ENCODE measurements around the gene LTC4S. TPM values are rescaled to one million over a fixed set of nuclear protein-coding genes. Genes with fewer than 3 reads are reported as not detected.

LTC4S gene
- total RNA-seq, 1 experiment from 2014 or later: 2.6 TPM

GRCh38 chr5:179819296-179820126 is 25.7 kb downstream of the LTC4S start (continued):
- peak; percentile 55; the same call in 1 of the 2 replicates for TF ChIP-seq MLX (CRISPR knock-in tag; IDR thresholded peaks at IDR 0.05)
- peak; percentile 7; the same call in 1 of the 2 replicates for TF ChIP-seq ZNF423 (CRISPR knock-in tag; IDR thresholded peaks at IDR 0.05)
- no peak for TF ChIP-seq CDX4 (CRISPR knock-in tag; IDR thresholded peaks at IDR 0.05; ENCODE audit: borderline replicate concordance)
- no peak for TF ChIP-seq NR3C1 (CRISPR knock-in tag; conservative IDR thresholded peaks at IDR 0.05; ENCODE audit: low read depth)
- no peak for TF ChIP-seq FOXK1 (CRISPR knock-in tag; IDR thresholded peaks at IDR 0.05)
- 0 out of 2 replicates have a peak, but pooled peaks have one; percentile 68 for TF ChIP-seq ZNF138 (CRISPR knock-in tag; conservative IDR thresholded peaks at IDR 0.05)
- TF ChIP-seq CREM (CRISPR knock-in tag; IDR thresholded peaks at IDR 0.05): no peak
- 0 out of 2 replicates have a peak, but pooled peaks have one; percentile 48 for TF ChIP-seq TCF7 (CRISPR knock-in tag; IDR thresholded peaks at IDR 0.05; ENCODE audit: low read depth)
- TF ChIP-seq E2F1 (CRISPR knock-in tag; IDR thresholded peaks at IDR 0.05): 0 out of 2 replicates have a peak, but pooled peaks have one; percentile 19
- TF ChIP-seq GABPB1 (CRISPR knock-in tag; IDR thresholded peaks at IDR 0.05): no peak; the same call in none of the 2 replicates
- peak; percentile 98 for TF ChIP-seq MAX (CRISPR knock-in tag; IDR thresholded peaks at IDR 0.05)
- TF ChIP-seq ETV6 (CRISPR knock-in tag; IDR thresholded peaks at IDR 0.05): no peak
- no peak for TF ChIP-seq GRHL2 (CRISPR knock-in tag; IDR thresholded peaks at IDR 0.05; ENCODE audit: insufficient replicate concordance, severe bottlenecking)
- TF ChIP-seq ZNF416 (CRISPR knock-in tag; IDR thresholded peaks at IDR 0.05): 0 out of 2 replicates have a peak, but pooled peaks have one; percentile 0
- peak; percentile 97 for TF ChIP-seq NFE2L1 (CRISPR knock-in tag; IDR thresholded peaks at IDR 0.05)
- TF ChIP-seq TP53 (CRISPR knock-in tag; IDR thresholded peaks at IDR 0.05): peak; percentile 68; the same call in 1 of the 2 replicates
- no peak for TF ChIP-seq TEAD4 (CRISPR knock-in tag; IDR thresholded peaks at IDR 0.05)
- TF ChIP-seq SMAD3 (CRISPR knock-in tag; IDR thresholded peaks at IDR 0.05; ENCODE audit: borderline replicate concordance): peak; percentile 34; the same call in 1 of the 2 replicates
- TF ChIP-seq PRRX2 (CRISPR knock-in tag; IDR thresholded peaks at IDR 0.05): no peak
- 0 out of 2 replicates have a peak, but pooled peaks have one; percentile 24 for TF ChIP-seq ZNF219 (CRISPR knock-in tag; IDR thresholded peaks at IDR 0.05; ENCODE audit: borderline replicate concordance)
- TF ChIP-seq USF2 (CRISPR knock-in tag; IDR thresholded peaks at IDR 0.05): peak; percentile 4; the same call in 1 of the 2 replicates
- TF ChIP-seq ZBTB43 (CRISPR knock-in tag; IDR thresholded peaks at IDR 0.05): no peak
- TF ChIP-seq SOX15 (CRISPR knock-in tag; IDR thresholded peaks at IDR 0.05): no peak
- TF ChIP-seq ZMAT4 (CRISPR knock-in tag; IDR thresholded peaks at IDR 0.05): no peak
- TF ChIP-seq ELF4 (CRISPR knock-in tag; IDR thresholded peaks at IDR 0.05; ENCODE audit: low read depth): no peak
- no peak for TF ChIP-seq ZNF512 (CRISPR knock-in tag; IDR thresholded peaks at IDR 0.05; ENCODE audit: borderline replicate concordance)
